Gastrocnemius medialis (tissue), 4 donors: Measurements from ENCODE around the gene KCNK6.
"Not testable (repeated sequence)": the region's sequence is repeated elsewhere in the genome, so short reads cannot be mapped to it uniquely, and the experiment has no call there.

ENCODE experiments used
- POLR2A ChIP-seq, 2 donors: fragments of 450-650 bp; IDR thresholded peaks; one replicate each; pipeline ENCODE4 v1.6.1; 2017; ENCODE audit warnings: antibody characterized with exemption in 2 of 2, mild to moderate bottlenecking in 2 of 2, moderate library complexity in 2 of 2
- TF ChIP-seq, protein P1 (sequence below), 5 experiments: fragments of 450-650 bp in 3 of 5; fragments of 200-600 bp in 2 of 5; sonication (generic) in 2 of 5; IDR thresholded peaks in 4 of 5; conservative IDR thresholded peaks in 1 of 5; 1 replicate in 4 of 5; 2 replicates in 1 of 5; pipeline ENCODE4 v1.5.1; 2016 to 2019; ENCODE audit warnings: antibody characterized with exemption in 5 of 5, mild to moderate bottlenecking in 3 of 5, moderate library complexity in 3 of 5

DNA sequence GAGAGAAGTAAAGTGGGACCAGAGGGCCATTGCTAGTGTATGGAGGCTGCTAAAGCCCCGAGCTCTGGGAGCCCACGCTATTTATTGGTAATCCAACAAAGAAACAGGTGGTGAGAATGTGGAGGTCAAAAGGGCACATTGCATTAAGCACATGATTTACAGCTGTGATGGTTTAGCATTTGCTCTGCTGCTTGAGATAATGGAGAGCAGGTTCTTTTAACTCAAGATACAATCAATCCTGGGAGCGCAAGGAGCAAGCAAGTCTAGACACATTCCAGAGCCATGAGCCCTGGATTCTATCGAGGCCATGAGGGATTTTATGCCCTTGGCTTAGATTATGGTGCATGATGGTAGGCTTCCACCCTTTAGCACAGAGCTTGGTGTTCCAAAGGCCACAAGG is 19.4 kb downstream of the KCNK6 start:
- TF ChIP-seq, protein P1, sequence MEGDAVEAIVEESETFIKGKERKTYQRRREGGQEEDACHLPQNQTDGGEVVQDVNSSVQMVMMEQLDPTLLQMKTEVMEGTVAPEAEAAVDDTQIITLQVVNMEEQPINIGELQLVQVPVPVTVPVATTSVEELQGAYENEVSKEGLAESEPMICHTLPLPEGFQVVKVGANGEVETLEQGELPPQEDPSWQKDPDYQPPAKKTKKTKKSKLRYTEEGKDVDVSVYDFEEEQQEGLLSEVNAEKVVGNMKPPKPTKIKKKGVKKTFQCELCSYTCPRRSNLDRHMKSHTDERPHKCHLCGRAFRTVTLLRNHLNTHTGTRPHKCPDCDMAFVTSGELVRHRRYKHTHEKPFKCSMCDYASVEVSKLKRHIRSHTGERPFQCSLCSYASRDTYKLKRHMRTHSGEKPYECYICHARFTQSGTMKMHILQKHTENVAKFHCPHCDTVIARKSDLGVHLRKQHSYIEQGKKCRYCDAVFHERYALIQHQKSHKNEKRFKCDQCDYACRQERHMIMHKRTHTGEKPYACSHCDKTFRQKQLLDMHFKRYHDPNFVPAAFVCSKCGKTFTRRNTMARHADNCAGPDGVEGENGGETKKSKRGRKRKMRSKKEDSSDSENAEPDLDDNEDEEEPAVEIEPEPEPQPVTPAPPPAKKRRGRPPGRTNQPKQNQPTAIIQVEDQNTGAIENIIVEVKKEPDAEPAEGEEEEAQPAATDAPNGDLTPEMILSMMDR (IDR thresholded peaks at IDR 0.05 in 4 of 5, conservative IDR thresholded peaks at IDR 0.05 in 1 of 5): not testable (repeated sequence)
- not testable (repeated sequence) for TF ChIP-seq POLR2A (IDR thresholded peaks at IDR 0.05)
